NCI-H2171 (cell line): ENCODE measurements around the gene RALGPS1.

Experiments
- DNase-seq: peaks from one replicate; lab custom pipeline; 2025; lab: John Stamatoyannopoulos, UW

RALGPS1 gene

DNA sequence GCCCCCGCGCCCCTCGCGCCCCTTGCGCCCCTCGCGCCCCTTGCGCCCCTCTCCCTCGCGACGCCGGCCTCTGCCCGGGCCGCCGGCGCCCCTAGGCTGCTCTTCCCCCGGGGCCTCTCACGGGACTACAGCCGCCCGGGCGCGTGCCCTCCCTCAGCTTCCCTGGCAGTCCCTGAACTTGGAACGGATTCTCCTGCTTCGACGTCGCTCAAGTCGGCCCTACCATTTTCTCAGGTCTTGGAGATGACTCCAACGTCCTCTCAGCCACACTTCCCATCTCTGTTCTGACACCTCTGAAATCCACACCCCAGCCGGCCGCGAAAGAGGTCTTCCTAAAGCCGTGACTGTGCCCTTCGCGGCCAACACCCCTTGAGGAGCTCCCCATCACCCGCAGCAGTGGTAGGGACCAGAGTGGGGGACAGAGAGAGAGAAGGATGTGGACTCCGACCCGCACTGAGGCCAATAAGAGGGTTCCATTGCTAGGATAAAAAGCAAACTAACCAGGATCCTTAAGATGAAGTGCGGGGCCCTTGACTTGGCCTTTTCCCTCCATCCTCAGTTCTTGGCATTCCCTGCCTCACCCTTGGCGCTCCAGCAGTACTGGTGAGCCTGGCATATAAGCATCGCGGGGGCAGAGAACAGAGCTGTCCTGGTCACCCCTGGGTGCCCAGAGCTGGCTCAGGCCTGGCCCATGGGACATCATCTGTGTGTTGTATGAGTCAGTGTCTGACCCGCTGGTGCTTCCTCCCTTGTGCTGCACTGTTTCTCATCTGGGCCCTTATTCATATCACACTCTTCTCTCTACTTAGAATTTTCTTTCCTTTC, 311.4 kb downstream of the RALGPS1 start:
- peak; percentile 25 for DNase-seq

DNA sequence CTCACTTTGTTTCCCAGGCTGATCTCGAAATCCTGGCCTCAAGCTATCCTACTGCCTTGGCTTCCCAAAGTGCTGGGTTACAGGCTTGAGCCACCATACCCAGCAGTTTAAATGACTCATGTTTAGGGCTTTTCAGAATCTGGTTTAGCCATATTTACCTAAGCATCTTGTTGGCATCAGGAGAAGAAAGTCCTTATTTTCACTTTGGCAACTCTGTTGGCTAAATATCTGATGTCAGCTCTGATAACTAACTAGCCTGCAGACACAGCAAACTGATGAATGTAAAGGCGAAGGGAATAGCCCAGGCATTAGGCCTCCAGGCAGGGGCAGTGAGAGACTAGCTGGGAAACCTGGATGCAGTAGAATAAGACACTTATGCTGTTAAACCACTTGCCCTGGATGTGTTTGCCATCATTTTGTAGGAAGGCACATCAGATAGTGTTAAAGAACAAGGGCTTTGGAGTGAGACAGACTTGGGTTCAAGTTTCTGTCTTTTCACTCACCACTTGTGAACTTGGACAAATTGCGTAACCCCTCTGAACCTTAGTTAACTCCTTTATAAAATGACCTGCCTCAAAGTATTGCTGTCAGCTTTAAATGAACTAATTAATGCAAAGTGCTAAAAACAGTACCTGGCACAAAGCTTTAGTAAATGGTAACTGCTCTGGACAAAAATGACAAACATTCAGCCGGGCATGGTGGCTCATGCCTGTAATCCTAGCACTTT, 315.3 kb downstream of the RALGPS1 start:
- no peak for DNase-seq

- DNase-seq, result no peak
Observed at GRCh38 chr9:127231666-127232065, 317.1 kb downstream of the RALGPS1 start.

- no peak for DNase-seq
Observed at GRCh38 chr9:127232833-127233549, 318.4 kb downstream of the RALGPS1 start.

- DNase-seq, result no peak
Observed at GRCh38 chr9:127233550-127233949, 319.0 kb downstream of the RALGPS1 start.

- no peak for DNase-seq
Observed at GRCh38 chr9:127233989-127234388, 319.4 kb downstream of the RALGPS1 start.

DNA sequence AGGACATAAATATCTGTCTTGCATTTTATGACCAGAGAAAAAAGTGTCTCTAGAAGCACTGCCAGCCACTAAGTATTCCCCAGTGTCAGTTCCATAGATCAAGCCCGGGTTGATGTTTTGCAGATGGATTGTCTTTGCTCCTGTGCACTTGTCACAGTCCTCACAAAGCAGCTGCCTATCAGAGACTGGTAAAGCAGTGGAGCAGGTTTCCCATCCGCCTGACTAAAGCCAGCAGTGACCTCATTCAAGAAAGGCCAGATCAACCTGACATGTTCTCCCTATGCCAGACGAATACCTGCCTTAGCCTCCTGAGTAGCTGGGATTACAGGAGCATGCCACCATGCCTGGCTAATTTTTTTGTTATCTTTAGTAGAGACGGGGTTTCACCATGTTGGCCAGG, 323.2 kb downstream of the RALGPS1 start:
- DNase-seq, result no peak

DNA sequence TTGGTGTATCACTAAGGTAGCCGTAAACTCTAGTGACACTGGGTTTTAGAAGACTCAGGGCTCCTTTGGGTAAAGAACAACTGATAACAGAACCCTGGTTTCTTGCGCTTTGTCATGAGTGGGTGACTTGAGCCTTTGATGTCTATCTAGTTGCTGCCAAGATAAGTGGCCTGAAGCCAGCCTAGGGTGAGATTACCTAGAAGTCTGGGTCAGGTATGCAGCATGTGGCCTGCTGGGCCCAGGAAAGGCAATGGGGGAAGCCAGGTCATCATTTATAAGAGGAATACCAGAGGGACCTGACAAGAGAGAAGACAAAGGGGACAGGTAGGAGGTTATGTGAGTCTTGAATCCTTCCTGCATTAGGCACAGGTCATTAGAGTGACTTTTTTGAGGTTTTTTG, 326.8 kb downstream of the RALGPS1 start:
- no peak for DNase-seq

GRCh38 chr9:127244609-127245601, 330.3 kb downstream of the RALGPS1 start:
- DNase-seq, result peak; percentile 99

DNA sequence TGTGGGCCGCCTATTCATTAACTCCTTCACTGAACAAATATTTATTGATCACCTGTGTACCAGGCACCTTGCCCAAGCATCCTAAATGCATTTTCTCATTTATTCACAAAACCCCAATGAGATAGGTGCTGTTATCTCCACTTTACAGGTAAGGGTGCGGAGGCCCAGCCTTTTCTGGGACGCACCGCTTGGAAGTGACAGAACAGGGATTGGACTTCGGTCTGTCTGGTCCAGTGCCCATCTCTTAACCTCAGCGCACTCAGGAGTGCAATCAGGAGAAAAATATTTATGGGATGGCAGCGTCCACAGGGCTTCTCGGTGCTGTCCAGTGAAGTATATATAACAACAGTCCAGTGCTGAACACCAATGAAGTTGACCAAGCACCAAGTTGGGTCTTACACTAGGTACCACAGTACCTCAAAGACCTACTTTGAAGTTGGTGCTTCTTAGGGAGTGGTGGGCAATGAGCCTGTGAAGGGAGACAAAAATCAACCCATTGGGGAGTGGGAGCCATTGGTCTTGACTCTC, 331.1 kb downstream of the RALGPS1 start:
- DNase-seq, result no peak

DNA sequence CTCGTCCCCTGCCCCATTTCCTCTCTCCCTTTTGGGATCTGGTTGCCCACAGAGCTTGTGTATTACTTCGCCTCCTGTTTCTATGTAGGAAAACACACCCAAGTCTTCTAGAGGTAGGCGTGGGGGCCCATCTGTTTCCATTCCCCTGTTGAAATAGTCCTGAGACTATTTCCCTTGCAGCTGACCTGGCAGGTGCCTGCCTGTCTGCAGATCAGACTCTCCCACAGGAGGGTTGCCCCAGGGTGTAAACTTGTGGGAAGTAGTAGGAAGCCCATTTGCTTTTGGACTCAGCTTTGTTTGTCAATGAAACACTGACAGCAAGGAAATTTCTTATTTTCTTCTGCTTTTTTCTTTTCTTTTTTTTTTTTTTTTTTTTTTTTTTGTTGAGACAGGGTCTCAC, 333.7 kb downstream of the RALGPS1 start:
- DNase-seq, result peak; percentile 32

DNA sequence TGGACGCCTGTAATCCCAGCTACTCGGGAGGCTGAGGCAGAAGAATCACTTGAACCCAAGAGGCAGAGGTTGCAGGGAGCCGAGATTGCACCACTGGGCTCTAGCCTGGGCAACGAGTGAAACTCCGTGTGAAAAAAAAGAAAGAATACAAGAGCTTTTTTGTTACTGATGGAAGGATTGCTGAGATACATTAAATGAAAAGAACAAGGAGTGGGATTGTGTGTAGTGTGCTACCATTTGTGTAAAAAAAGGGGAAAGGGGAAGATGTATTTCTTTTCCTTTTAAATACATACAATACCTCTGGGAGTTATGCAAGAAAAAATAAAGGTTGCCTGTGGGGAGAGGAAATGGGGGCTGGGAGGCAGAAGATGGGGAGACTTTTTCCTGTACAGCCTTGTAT, 335.3 kb downstream of the RALGPS1 start:
- no peak for DNase-seq

DNA sequence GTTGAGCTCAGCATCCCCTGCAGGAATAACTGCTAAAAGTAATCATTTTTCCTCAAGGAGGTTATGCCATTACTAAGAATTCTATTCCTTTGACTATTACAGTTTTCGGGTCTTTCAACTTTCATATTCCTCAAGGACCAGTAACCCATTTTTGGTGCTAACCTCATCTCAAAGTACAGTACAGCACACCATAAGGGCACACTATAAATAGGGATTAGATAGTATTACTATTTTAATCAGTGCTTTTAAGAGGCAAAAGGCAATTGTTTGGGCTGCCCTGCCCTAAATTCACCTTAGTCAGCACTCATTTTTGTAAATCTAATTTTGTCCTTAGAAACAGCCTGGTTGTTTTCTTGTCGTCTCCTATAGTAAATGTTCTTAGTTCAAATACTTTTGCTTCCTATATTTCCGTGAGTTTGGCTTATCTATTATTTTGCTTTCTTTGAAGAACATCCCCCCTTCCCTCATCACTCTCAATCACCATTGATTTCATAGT, 336.4 kb downstream of the RALGPS1 start:
- no peak for DNase-seq

DNA sequence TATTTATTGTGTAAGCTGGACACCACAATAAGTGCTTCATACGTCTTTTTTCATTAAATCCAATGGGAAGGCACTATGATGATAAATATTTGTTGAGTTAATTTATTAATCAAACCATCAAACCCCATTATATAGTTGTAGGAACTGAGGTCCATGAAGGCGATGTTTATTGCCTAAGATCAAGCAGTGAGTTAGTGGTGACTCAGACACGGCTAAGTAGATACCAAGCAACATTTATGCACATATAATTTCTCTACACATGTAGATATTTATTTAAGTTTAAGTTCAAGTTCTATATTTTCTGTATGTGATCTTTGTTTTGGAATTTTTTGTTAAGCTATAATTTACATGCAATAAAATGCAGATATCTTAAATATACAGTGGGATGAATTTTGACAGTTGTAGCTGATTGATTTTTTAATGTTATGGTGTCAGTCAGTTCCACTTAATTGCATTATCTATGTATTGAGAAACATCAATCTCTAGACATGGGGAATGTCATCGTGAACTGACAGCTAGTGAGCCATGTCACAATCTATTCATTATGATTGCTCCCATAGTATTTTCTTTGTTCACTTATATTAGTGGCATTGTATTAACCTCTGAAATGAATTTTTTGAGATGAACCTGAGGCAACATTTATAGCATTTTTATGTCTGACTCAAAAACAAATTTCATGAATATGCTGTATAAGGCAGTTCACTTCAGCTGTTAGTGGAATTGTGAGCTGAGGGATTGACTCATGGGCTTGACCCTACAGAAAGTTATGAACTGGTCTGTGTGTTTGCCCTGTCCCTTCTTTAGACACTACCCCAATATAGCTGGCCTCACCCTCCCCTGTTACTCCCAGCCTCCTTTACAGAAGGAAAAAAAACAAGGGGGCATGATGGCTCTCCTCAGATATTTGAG, 338.1 kb downstream of the RALGPS1 start:
- no peak for DNase-seq

- DNase-seq, result no peak
Observed at GRCh38 chr9:127253446-127253845, 338.9 kb downstream of the RALGPS1 start.

DNA sequence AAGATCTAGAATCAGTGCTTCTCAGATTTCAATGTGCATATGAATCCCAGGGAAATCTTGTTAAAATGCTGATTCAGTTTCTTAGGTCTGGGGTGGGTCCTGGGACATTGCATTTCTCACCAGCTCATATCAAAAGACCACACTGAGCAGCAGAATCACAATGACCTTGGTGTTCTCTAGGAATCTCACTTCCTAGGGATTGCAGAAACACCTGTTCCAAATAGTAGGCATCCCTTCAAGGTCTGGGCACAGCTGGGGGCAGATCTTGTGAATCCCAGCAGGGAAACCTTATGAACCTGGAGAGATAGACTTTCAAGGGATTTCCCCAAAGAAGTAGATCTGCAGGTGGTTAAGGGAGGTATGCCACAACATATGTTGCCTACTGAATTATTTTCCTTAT, 341.1 kb downstream of the RALGPS1 start:
- DNase-seq, result no peak

- no peak for DNase-seq
Observed at GRCh38 chr9:127256324-127256723, 341.7 kb downstream of the RALGPS1 start.

DNA sequence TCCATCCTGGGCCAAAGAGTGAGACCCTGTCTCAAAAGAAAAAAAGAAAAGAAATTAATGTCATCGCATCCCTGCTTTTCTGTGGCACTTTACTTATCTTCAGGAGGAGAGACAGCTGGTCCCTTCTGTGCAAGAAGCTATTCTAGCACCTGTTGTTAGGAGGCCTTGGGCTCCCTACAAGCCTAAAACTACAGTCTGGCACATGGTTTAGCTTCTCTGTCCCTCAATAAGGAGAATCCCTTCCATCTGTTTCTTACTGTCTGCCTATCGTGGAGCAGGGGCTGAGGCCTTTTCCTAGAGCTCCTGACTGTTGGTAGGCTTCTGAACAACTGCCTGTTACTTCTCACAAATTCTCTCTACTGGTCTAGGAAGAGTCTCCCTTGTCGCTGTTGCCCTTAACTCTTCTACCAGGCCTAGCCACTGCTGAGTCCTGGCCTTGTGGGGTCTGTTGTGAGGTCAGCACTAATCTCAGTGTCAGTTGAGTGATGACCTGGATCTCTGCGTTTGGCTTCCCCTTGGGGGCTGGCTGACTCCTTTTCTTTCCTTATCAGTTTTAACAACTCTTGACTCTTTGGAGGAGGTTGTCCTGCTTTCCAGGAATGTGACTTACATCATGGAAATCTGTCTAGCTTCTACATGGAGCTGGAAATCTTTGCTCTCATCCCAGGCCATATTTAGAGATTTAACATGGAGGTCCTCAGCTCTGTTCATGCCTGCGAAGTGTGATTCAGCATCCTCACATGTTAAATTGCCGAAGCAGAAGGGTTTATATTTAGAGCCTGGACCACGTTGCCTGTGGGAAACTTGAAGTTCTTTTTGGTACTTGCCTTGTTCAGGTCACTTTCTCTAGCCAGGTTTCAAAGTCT, 344.3 kb downstream of the RALGPS1 start:
- DNase-seq, result no peak

DNA sequence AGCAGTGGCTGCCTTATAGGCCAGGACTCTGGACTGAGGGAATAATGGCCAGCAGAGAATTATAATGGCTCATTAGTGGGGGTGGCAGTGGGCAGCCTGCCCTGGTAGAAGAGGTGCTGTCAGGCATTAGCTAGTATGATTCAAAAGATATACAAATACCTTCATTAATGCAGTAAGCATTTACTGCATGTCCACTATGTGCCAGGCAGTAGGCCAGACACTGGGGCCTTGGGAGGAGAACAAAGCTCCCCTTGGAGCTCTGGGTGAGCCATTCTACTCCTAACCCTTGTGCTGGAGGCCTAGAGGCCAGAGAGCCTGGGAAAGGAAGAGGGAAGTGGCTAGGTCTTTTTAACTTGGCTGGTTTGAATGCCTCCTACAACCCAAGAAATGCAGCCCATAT, 348.0 kb downstream of the RALGPS1 start:
- no peak for DNase-seq
